Stimulated activated CD4-positive, alpha-beta T cell treated with anti-CD3 and anti-CD28 coated beads, Interleukin-4, amount 100 ng/mL, for 24 hours (primary cell): Measurements from ENCODE around the gene AIF1.

Experiments used
- DNase-seq: peaks from one replicate; pipeline ENCODE4 v3.0.0-alpha.2; 2020

The AIF1 gene

GRCh38 chr6:31665501-31666336 is 50.7 kb downstream of the AIF1 start, which contains the start of gene CSNK2B:
CSNK2B (plus strand) TSS chr6:31666080; CDS start chr6:31666832, 752 bp downstream.
- DNase-seq: peak; percentile 99

GRCh38 chr6:31666337-31666965 is 51.4 kb downstream of the AIF1 start:
- no peak for DNase-seq
